HEK293 (cell line): ENCODE results near the gene TUT4.

Experiments used
- CTCF ChIA-PET: fragments of 350-600 bp; formaldehyde crosslinking; extraction: SDS; loops from one replicate; lab custom pipeline; 2021; ENCODE audit warnings: antibody characterized with exemption; lab: Yijun Ruan, JAX
- POLR2A ChIA-PET: fragments of 300-600 bp; formaldehyde crosslinking; extraction: SDS; loops from one replicate; lab custom pipeline; 2020; ENCODE audit warnings: antibody characterized with exemption, inconsistent platforms; lab: Yijun Ruan, JAX
- H3K27ac ChIP-seq: fragments of 200-500 bp; sonication (Bioruptor generic); 2 replicates; pipeline ENCODE4 v1.5.1; 2014; ENCODE audit warnings: low read depth, low read length, control low read depth, inconsistent platforms; ENCODE audit errors: extremely low read depth
- H3K36me3 ChIP-seq, 2 experiments: fragments of 200-500 bp in 1 of 2; sonication (Bioruptor generic) in 1 of 2; 1 replicate in 1 of 2; 2 replicates in 1 of 2; pipeline ENCODE4 v1.5.1; 2014 to 2017; ENCODE audit warnings: inconsistent platforms in 2 of 2, low read length in 2 of 2; ENCODE audit not compliant: control insufficient read depth in 2 of 2, insufficient read depth in 1 of 2
- H3K4me1 ChIP-seq: fragments of 200-500 bp; sonication (Bioruptor generic); 2 replicates; pipeline ENCODE4 v1.5.1; 2014; ENCODE audit warnings: mild to moderate bottlenecking, low read length, inconsistent platforms; ENCODE audit not compliant: control insufficient read depth, insufficient read depth
- H3K4me3 ChIP-seq: 2 replicates; pipeline ENCODE4 v1.5.1; 2011; ENCODE audit warnings: low read depth, mild to moderate bottlenecking, control low read depth, low read length, moderate library complexity
- H3K9me3 ChIP-seq: fragments of 200-500 bp; sonication (Bioruptor generic); 2 replicates; pipeline ENCODE4 v1.5.1; 2014; ENCODE audit warnings: low read depth, low read length, inconsistent platforms; ENCODE audit not compliant: control insufficient read depth, insufficient read depth
- GLIS1 ChIP-seq: fragments of 450-650 bp; formaldehyde crosslinking; IDR thresholded peaks from 2 replicates; pipeline ENCODE4 v1.5.1; 2016; ENCODE audit warnings: missing biosample characterization, missing genetic modification characterization
- HOXD13 ChIP-seq: sonication (generic); formaldehyde crosslinking; IDR thresholded peaks from 2 replicates; pipeline ENCODE4 v1.8.0; 2022; ENCODE audit warnings: missing genetic modification reagents, borderline replicate concordance
- MZF1 ChIP-seq: fragments of 450-650 bp; formaldehyde crosslinking; IDR thresholded peaks from 2 replicates; pipeline ENCODE4 v1.5.1; 2017; ENCODE audit warnings: missing biosample characterization, missing genetic modification characterization, borderline replicate concordance
- OVOL3 ChIP-seq: fragments of 450-650 bp; formaldehyde crosslinking; IDR thresholded peaks from 2 replicates; pipeline ENCODE4 v1.5.1; 2016; ENCODE audit warnings: missing biosample characterization, missing genetic modification characterization
- PATZ1 ChIP-seq: fragments of 450-650 bp; formaldehyde crosslinking; IDR thresholded peaks from 2 replicates; pipeline ENCODE4 v1.5.1; 2016; ENCODE audit warnings: missing biosample characterization, missing genetic modification characterization
- SP7 ChIP-seq: fragments of 450-650 bp; formaldehyde crosslinking; IDR thresholded peaks from 2 replicates; pipeline ENCODE4 v1.5.1; 2016; ENCODE audit warnings: missing biosample characterization, missing genetic modification characterization
- ZBTB17 ChIP-seq: fragments of 450-650 bp; formaldehyde crosslinking; IDR thresholded peaks from 2 replicates; pipeline ENCODE4 v1.5.1; 2016; ENCODE audit warnings: missing biosample characterization, missing genetic modification characterization
- ZEB2 ChIP-seq: fragments of 450-650 bp; formaldehyde crosslinking; IDR thresholded peaks from 2 replicates; pipeline ENCODE4 v1.5.1; 2016; ENCODE audit warnings: missing biosample characterization, missing genetic modification characterization
- ZFP41 ChIP-seq: fragments of 450-650 bp; formaldehyde crosslinking; IDR thresholded peaks from 2 replicates; pipeline ENCODE4 v1.5.1; 2016; ENCODE audit warnings: missing biosample characterization, missing genetic modification characterization, borderline replicate concordance
- ZNF114 ChIP-seq: fragments of 450-650 bp; formaldehyde crosslinking; IDR thresholded peaks from 2 replicates; pipeline ENCODE4 v1.5.0; 2017; ENCODE audit warnings: missing biosample characterization, missing genetic modification characterization
- ZNF121 ChIP-seq: fragments of 450-650 bp; formaldehyde crosslinking; IDR thresholded peaks from 2 replicates; pipeline ENCODE4 v1.5.1; 2016; ENCODE audit warnings: missing biosample characterization, missing genetic modification characterization
- ZNF155 ChIP-seq: fragments of 450-650 bp; formaldehyde crosslinking; IDR thresholded peaks from 2 replicates; pipeline ENCODE4 v1.5.1; 2016; ENCODE audit warnings: missing biosample characterization, missing genetic modification characterization
- ZNF248 ChIP-seq: fragments of 450-650 bp; formaldehyde crosslinking; IDR thresholded peaks from 2 replicates; pipeline ENCODE4 v1.5.1; 2017; ENCODE audit warnings: missing biosample characterization, missing genetic modification characterization
- ZNF280C ChIP-seq: fragments of 450-650 bp; formaldehyde crosslinking; IDR thresholded peaks from 2 replicates; pipeline ENCODE4 v1.5.1; 2016; ENCODE audit warnings: missing biosample characterization, missing genetic modification characterization
- ZNF394 ChIP-seq: fragments of 450-650 bp; formaldehyde crosslinking; IDR thresholded peaks from 2 replicates; pipeline ENCODE4 v1.5.1; 2016; ENCODE audit warnings: missing biosample characterization, missing genetic modification characterization, mild to moderate bottlenecking, moderate library complexity, borderline replicate concordance
- ZNF514 ChIP-seq: fragments of 450-650 bp; formaldehyde crosslinking; IDR thresholded peaks from 2 replicates; pipeline ENCODE4 v1.5.1; 2016; ENCODE audit warnings: missing biosample characterization, missing genetic modification characterization
- ZNF529 ChIP-seq: fragments of 450-650 bp; formaldehyde crosslinking; IDR thresholded peaks from 2 replicates; pipeline ENCODE4 v1.5.1; 2017; ENCODE audit warnings: missing genetic modification characterization, missing biosample characterization; ENCODE audit not compliant: insufficient replicate concordance
- ZNF558 ChIP-seq: fragments of 450-650 bp; formaldehyde crosslinking; IDR thresholded peaks from 2 replicates; pipeline ENCODE4 v1.5.1; 2016; ENCODE audit warnings: missing biosample characterization, missing genetic modification characterization
- ZNF658 ChIP-seq: fragments of 450-650 bp; formaldehyde crosslinking; IDR thresholded peaks from 2 replicates; pipeline ENCODE4; 2016; ENCODE audit warnings: missing biosample characterization, missing genetic modification characterization
- ZNF664 ChIP-seq: fragments of 450-650 bp; formaldehyde crosslinking; IDR thresholded peaks from 2 replicates; pipeline ENCODE4 v1.5.1; 2016; ENCODE audit warnings: missing biosample characterization, missing genetic modification characterization
- ZNF76 ChIP-seq: fragments of 450-650 bp; formaldehyde crosslinking; IDR thresholded peaks from 2 replicates; pipeline ENCODE4; 2016; ENCODE audit warnings: low read depth, missing biosample characterization, missing genetic modification characterization, borderline replicate concordance
- ZNF830 ChIP-seq: fragments of 450-650 bp; IDR thresholded peaks from 2 replicates; pipeline ENCODE4 v1.5.0; 2018; ENCODE audit warnings: missing biosample characterization, missing genetic modification characterization, low read depth, mild to moderate bottlenecking, moderate library complexity
- ZSCAN16 ChIP-seq: fragments of 450-650 bp; formaldehyde crosslinking; IDR thresholded peaks from 2 replicates; pipeline ENCODE4 v1.5.1; 2016; ENCODE audit warnings: missing biosample characterization, missing genetic modification characterization
- ZSCAN30 ChIP-seq: fragments of 450-650 bp; IDR thresholded peaks from 2 replicates; pipeline ENCODE4 v1.5.1; 2018; ENCODE audit warnings: missing biosample characterization, mild to moderate bottlenecking, missing genetic modification characterization, moderate library complexity

The TUT4 gene

GRCh38 chr1:52393174-52393573 lies 159.7 kb downstream of the TUT4 start:
- POLR2A ChIA-PET = interaction anchor here (1.7 kb wide), 1 partner anchor 11 kb away, joined by 6 read pairs; the partner anchor contains the start of genes ORC1 and PRPF38A
- no peaks in the 10 kb centered on the region for H3K9me3 ChIP-seq
- peaks cover 16 to 83% of the 10 kb centered on the region in 2 experiments; a peak in 2 of 3 replicates for H3K36me3 ChIP-seq
- H3K27ac ChIP-seq = no peak overlapping the region
- CTCF ChIA-PET = no interaction called here
- no peak overlapping the region for H3K4me3 ChIP-seq
- no peaks in the 10 kb centered on the region for H3K4me1 ChIP-seq
- no peak for TF ChIP-seq ZNF248 (tag by site-specific recombination)
- TF ChIP-seq ZFP41 = no peak
- TF ChIP-seq ZSCAN16 = no peak
- TF ChIP-seq GLIS1 (tag by site-specific recombination) = no peak
- no peak for TF ChIP-seq ZNF529
- TF ChIP-seq PATZ1 (tag by site-specific recombination) = no peak
- TF ChIP-seq SP7 (tag by site-specific recombination) = no peak
- TF ChIP-seq ZEB2 (tag by site-specific recombination) = no peak
- TF ChIP-seq ZNF514 (tag by site-specific recombination) = no peak
- TF ChIP-seq ZSCAN30 (tag by site-specific recombination) = no peak
- no peak for TF ChIP-seq MZF1 (tag by site-specific recombination)

DNA sequence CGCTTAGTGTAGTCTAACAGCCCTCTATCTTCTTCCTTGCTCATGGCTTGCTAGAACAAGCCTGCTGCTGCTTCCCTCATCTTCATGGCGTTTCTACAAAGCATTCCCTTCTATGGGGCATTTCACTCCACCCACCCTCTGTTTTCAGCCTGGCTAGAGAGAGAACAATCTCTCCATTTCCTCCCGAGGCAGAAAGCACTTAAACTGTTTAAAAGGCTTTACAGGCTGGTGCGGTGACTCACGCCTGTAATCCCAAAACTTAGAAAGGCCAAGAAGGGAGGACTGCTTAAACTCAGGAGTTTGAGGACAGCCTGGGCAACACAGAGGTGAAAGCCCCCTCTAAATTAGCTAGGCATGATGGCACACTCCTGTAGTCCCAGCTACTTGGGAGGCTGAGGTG lies 166.4 kb downstream of the TUT4 start:
- TF ChIP-seq ZNF121 (tag by site-specific recombination) (no peak), ZNF558 (tag by site-specific recombination) (no peak), ZNF280C (tag by site-specific recombination) (no peak), ZNF155 (no peak), HOXD13 (CRISPR knock-in tag) (no peak), ZNF394 (tag by site-specific recombination) (no peak), ZNF830 (no peak), ZNF114 (no peak), ZNF76 (tag by site-specific recombination) (no peak)
- H3K36me3 ChIP-seq = peaks cover 27 to 89% of the 10 kb centered on the region in 2 experiments
- ChIA-PET CTCF (no interaction called here), POLR2A (no interaction called here)
- H3K4me1 ChIP-seq = no peaks in the 10 kb centered on the region
- no peak overlapping the region for H3K4me3 ChIP-seq
- no peak overlapping the region for H3K27ac ChIP-seq
- no peaks in the 10 kb centered on the region for H3K9me3 ChIP-seq

DNA sequence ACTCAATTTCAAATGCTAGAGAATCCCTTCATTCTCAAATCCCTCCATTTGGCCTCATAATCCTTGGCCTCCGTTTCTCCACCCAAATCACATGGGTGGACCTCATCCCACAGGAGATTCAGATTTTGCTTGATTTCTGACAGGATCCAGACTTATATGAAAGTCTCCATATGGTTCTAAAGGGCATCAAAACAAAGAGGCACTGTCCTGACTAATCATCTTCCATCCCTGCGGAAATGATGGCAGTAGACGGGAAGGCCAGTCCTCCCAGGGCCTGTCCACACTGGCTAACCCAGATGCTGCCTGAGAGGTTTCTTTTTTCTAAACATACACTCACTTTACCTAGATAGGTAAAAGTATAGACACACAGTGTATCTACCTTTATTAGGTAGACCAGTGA lies 167.5 kb downstream of the TUT4 start:
- TF ChIP-seq ZBTB17 (tag by site-specific recombination) (no peak), ZNF280C (tag by site-specific recombination) (no peak), ZNF514 (tag by site-specific recombination) (no peak), ZNF658 (tag by site-specific recombination) (no peak), ZNF664 (tag by site-specific recombination) (no peak), OVOL3 (tag by site-specific recombination) (no peak)
- POLR2A ChIA-PET = no interaction called here
- H3K9me3 ChIP-seq = no peaks in the 10 kb centered on the region

More for the DNA sequence above, 167.5 kb downstream of the TUT4 start:
- no peaks in the 10 kb centered on the region for H3K4me1 ChIP-seq
- no peak overlapping the region for H3K4me3 ChIP-seq
- H3K27ac ChIP-seq = no peak overlapping the region
- H3K36me3 ChIP-seq = peaks cover 29 to 97% of the 10 kb centered on the region in 2 experiments
- CTCF ChIA-PET = no interaction called here
